Body of pancreas (tissue), 4 donors: ENCODE data around the gene UGT1A8. TPM values are rescaled to one million over a fixed set of nuclear protein-coding genes. Genes with fewer than 3 reads are reported as not detected.
A peak's percentile ranks its signal among the peaks of the same experiment; 100 is the strongest.

Experiments
- ATAC-seq: fragments of 150-250 bp; one replicate; pipeline ENCODE4 v1.9.1; 2016
- DNase-seq, 4 donors: peaks; one replicate each; pipeline ENCODE4 v3.0.0-alpha.2; 2019
- H3K27ac ChIP-seq, 4 donors: fragments of 200-600 bp; sonication (generic); 1 replicate in 3 of 4; 2 replicates in 1 of 4; pipeline versions ENCODE4 v1.5.1 to v1.6.1; 2016 to 2019; ENCODE audit warnings: mild to moderate bottlenecking in 1 of 4, mixed read lengths in 1 of 4, moderate library complexity in 1 of 4
- H3K27me3 ChIP-seq, 2 donors: fragments of 200-600 bp; sonication (generic); one replicate each; pipeline ENCODE4 v1.6.0; 2016; ENCODE audit warnings: mild to moderate bottlenecking in 1 of 2
- H3K36me3 ChIP-seq, 2 donors: fragments of 200-600 bp; sonication (generic); replicated peaks in 1 of 2; 2 replicates each; pipeline ENCODE4 v1.5.1; 2016; ENCODE audit warnings: low read depth in 2 of 2; ENCODE audit not compliant: insufficient read depth in 1 of 2
- H3K4me1 ChIP-seq: fragments of 200-600 bp; sonication (generic); one replicate; pipeline ENCODE4 v1.6.0; 2016
- H3K4me3 ChIP-seq, 2 donors: fragments of 200-600 bp; sonication (generic); 1 replicate in 1 of 2; 2 replicates in 1 of 2; pipeline ENCODE4 v1.5.1; 2016 to 2019
- H3K9me3 ChIP-seq, 3 donors: fragments of 200-600 bp; sonication (generic); 1 replicate in 2 of 3; 2 replicates in 1 of 3; pipeline ENCODE4 v1.5.1; 2016
- CTCF ChIP-seq, 7 experiments: fragments of 450-650 bp in 4 of 7; fragments of 200-600 bp in 3 of 7; sonication (generic) in 3 of 7; IDR thresholded peaks; one replicate each; pipeline ENCODE4 v1.5.1; 2016 to 2019; ENCODE audit warnings: antibody characterized with exemption in 7 of 7
- POLR2A ChIP-seq, 3 donors: fragments of 450-650 bp; IDR thresholded peaks; one replicate each; pipeline ENCODE4 v1.6.1; 2016; ENCODE audit warnings: antibody characterized with exemption in 3 of 3, mild to moderate bottlenecking in 2 of 3
- WGBS, 2 donors: methylation state at CpG; one replicate each; pipeline ENCODE4 v1.1.5; 2017; 5-methylcytosine and 5-hydroxymethylcytosine counted together
- intact Hi-C: fragments of 100-400 bp; cut with DNase I; formaldehyde crosslinking; loops from one replicate; pipeline ENCODE4 v1.15.1; 2023
- total RNA-seq, 2 donors: library from RNA; depleted of rRNA; stranded (reverse); fragments of >200 nt; gene quantifications; one replicate each; pipeline ENCODE4 v1.1.0, GENCODE V29; 2016

UGT1A8 gene
- total RNA-seq, 2 donors from 2014 or later, result not detected

GRCh38 chr2:233814056-233814835, 196.8 kb downstream of the UGT1A8 start:
- no peak for ATAC-seq
- peak in 2 of 4 donors; percentile 3 to 4 for DNase-seq
- Histone ChIP-seq H3K9me3 (no peaks in the 10 kb centered on the region), H3K36me3 (no peaks in the 10 kb centered on the region), H3K4me1 (no peaks in the 10 kb centered on the region), H3K4me3 (no peak overlapping the region), H3K27ac (no peak overlapping the region), H3K27me3 (no peaks in the 10 kb centered on the region)
- 57 to 67% methylated on average over 2 of the region's 2 CpGs for WGBS, 2 donors
- TF ChIP-seq CTCF (IDR thresholded peaks at IDR 0.05) (no peak), POLR2A (IDR thresholded peaks at IDR 0.05) (no peak)
- intact Hi-C loops, result no loop called here

- WGBS, 2 donors, result 74 to 83% methylated on average over 6 of the region's 6 CpGs
- ATAC-seq, result no peak
- no peak for DNase-seq
- TF ChIP-seq CTCF (IDR thresholded peaks at IDR 0.05), result no peak
- TF ChIP-seq POLR2A (IDR thresholded peaks at IDR 0.05), result no peak
- H3K36me3 ChIP-seq, result no peaks in the 10 kb centered on the region
- intact Hi-C loops, result no loop called here
- no peak overlapping the region for H3K27ac ChIP-seq
- no peak overlapping the region for H3K4me3 ChIP-seq
- H3K9me3 ChIP-seq, result no peaks in the 10 kb centered on the region
- no peaks in the 10 kb centered on the region for H3K4me1 ChIP-seq
- no peaks in the 10 kb centered on the region for H3K27me3 ChIP-seq
Observed at GRCh38 chr2:233815861-233816260, 198.4 kb downstream of the UGT1A8 start.

GRCh38 chr2:233816334-233816733, 198.9 kb downstream of the UGT1A8 start:
- Histone ChIP-seq H3K4me3 (no peak overlapping the region), H3K9me3 (no peaks in the 10 kb centered on the region), H3K36me3 (no peaks in the 10 kb centered on the region), H3K27me3 (no peaks in the 10 kb centered on the region), H3K27ac (no peak overlapping the region), H3K4me1 (no peaks in the 10 kb centered on the region)
- no peak for ATAC-seq
- peak in 1 of 4 donors; percentile 0 for DNase-seq
- WGBS, 2 donors, result 57 to 61% methylated on average over 2 of the region's 2 CpGs
- intact Hi-C loops, result no loop called here
- no peak for TF ChIP-seq POLR2A (IDR thresholded peaks at IDR 0.05)
- no peak for TF ChIP-seq CTCF (IDR thresholded peaks at IDR 0.05)

GRCh38 chr2:233816771-233817170, 199.3 kb downstream of the UGT1A8 start:
- no peak overlapping the region for H3K4me3 ChIP-seq
- TF ChIP-seq CTCF (IDR thresholded peaks at IDR 0.05), result no peak
- TF ChIP-seq POLR2A (IDR thresholded peaks at IDR 0.05), result no peak
- DNase-seq (peak in 2 of 4 donors; percentile 2), ATAC-seq (no peak)
- WGBS, 2 donors, result 87 to 88% methylated on average over 4 of the region's 4 CpGs
- H3K27ac ChIP-seq, result no peak overlapping the region
- intact Hi-C loops, result no loop called here
- H3K9me3 ChIP-seq, result no peaks in the 10 kb centered on the region
- H3K27me3 ChIP-seq, result no peaks in the 10 kb centered on the region
- H3K4me1 ChIP-seq, result no peaks in the 10 kb centered on the region
- no peaks in the 10 kb centered on the region for H3K36me3 ChIP-seq
